GM12891 (cell line): ENCODE measurements around the gene TAF4B.

Experiments used
- POLR2A ChIP-seq: IDR thresholded peaks from 2 replicates; pipeline ENCODE4 v1.6.1; 2011; ENCODE audit warnings: low read depth, low read length, control low read depth
- POLR2AphosphoS5 ChIP-seq: IDR thresholded peaks from 2 replicates; pipeline ENCODE4 v1.6.1; 2011; ENCODE audit warnings: low read depth, low read length, control low read depth
- SPI1 ChIP-seq: IDR thresholded peaks from 2 replicates; pipeline ENCODE4 v1.6.1; 2011; ENCODE audit warnings: low read depth, low read length, control low read depth
- TAF1 ChIP-seq: IDR thresholded peaks from 2 replicates; pipeline ENCODE4 v1.6.1; 2011; ENCODE audit warnings: low read depth, low read length, control low read depth

- no peak for TF ChIP-seq POLR2AphosphoS5
- no peak for TF ChIP-seq POLR2A
- TF ChIP-seq TAF1: no peak
- TF ChIP-seq SPI1: no peak
Observed at GRCh38 chr18:26407736-26408601, 181.7 kb downstream of the TAF4B start.
